Muscle layer of duodenum (tissue), 2 donors: ENCODE data around the gene CTU1.

Experiments
- H3K27ac ChIP-seq: one replicate; pipeline ENCODE4 v1.7.0; 2013; ENCODE audit warnings: mild to moderate bottlenecking, low read length
- H3K27me3 ChIP-seq: one replicate; pipeline ENCODE4 v1.7.0; 2013; ENCODE audit warnings: low read depth, mild to moderate bottlenecking, control low read depth, low read length
- H3K36me3 ChIP-seq, 2 donors: one replicate each; pipeline ENCODE4 v1.7.0; 2013; ENCODE audit warnings: low read length in 2 of 2, control low read depth in 1 of 2, mild to moderate bottlenecking in 1 of 2; ENCODE audit not compliant: insufficient read depth in 2 of 2, control insufficient read depth in 1 of 2
- H3K4me1 ChIP-seq, 2 donors: one replicate each; pipeline ENCODE4 v1.7.0; 2013; ENCODE audit warnings: low read length in 2 of 2, mild to moderate bottlenecking in 2 of 2, control low read depth in 1 of 2, moderate library complexity in 1 of 2; ENCODE audit not compliant: insufficient read depth in 2 of 2, control insufficient read depth in 1 of 2
- H3K4me3 ChIP-seq, 2 donors: one replicate each; pipeline ENCODE4 v1.7.0; 2013; ENCODE audit warnings: low read length in 2 of 2, low read depth in 1 of 2, mild to moderate bottlenecking in 1 of 2
- H3K9me3 ChIP-seq, 2 donors: one replicate each; pipeline ENCODE4 v1.7.0; 2013; ENCODE audit warnings: low read length in 2 of 2, control low read depth in 1 of 2, mild to moderate bottlenecking in 1 of 2; ENCODE audit not compliant: control insufficient read depth in 1 of 2
- donor health status: healthy.

The CTU1 gene

GRCh38 chr19:51091895-51092873, 16.0 kb downstream of the CTU1 start:
- Histone ChIP-seq H3K9me3 (no peaks in the 10 kb centered on the region), H3K27me3 (no peaks in the 10 kb centered on the region), H3K27ac (no peak overlapping the region), H3K36me3 (no peaks in the 10 kb centered on the region), H3K4me1 (no peaks in the 10 kb centered on the region), H3K4me3 (no peak overlapping the region)

- Histone ChIP-seq H3K27ac (no peak overlapping the region), H3K36me3 (no peaks in the 10 kb centered on the region), H3K9me3 (no peaks in the 10 kb centered on the region), H3K27me3 (no peaks in the 10 kb centered on the region), H3K4me1 (no peaks in the 10 kb centered on the region), H3K4me3 (no peak overlapping the region)
Measured at GRCh38 chr19:51091126-51091525, 17.1 kb downstream of the CTU1 start.

GRCh38 chr19:51090471-51090870, 17.7 kb downstream of the CTU1 start:
- no peak overlapping the region for H3K27ac ChIP-seq
- H3K36me3 ChIP-seq, result no peaks in the 10 kb centered on the region
- H3K9me3 ChIP-seq, result no peaks in the 10 kb centered on the region
- H3K4me1 ChIP-seq, result no peaks in the 10 kb centered on the region
- H3K4me3 ChIP-seq, result no peak overlapping the region
- no peaks in the 10 kb centered on the region for H3K27me3 ChIP-seq

DNA sequence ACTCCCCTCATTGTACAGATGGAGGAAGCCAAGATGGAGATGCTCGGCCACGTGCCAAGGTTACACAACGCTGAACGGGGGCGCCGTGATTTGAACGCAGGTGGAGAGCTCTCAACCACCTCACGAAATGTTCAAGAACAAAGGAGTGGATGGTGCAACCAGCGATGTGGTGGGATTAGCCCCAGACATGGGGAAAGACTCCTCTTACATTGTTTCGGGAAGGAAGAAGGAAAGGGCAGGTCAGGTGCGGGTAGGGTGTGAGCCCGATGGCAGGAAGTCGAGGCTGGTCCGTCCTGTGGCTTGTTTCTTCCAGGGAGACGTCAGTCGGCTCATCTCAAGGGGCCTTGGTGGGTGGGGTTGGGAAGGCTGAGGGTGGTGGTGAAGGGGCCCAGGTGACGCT, 18.4 kb downstream of the CTU1 start:
- H3K27ac ChIP-seq, result no peak overlapping the region
- no peak overlapping the region for H3K4me3 ChIP-seq
- no peaks in the 10 kb centered on the region for H3K27me3 ChIP-seq
- no peaks in the 10 kb centered on the region for H3K9me3 ChIP-seq
- no peaks in the 10 kb centered on the region for H3K36me3 ChIP-seq
- no peaks in the 10 kb centered on the region for H3K4me1 ChIP-seq

DNA sequence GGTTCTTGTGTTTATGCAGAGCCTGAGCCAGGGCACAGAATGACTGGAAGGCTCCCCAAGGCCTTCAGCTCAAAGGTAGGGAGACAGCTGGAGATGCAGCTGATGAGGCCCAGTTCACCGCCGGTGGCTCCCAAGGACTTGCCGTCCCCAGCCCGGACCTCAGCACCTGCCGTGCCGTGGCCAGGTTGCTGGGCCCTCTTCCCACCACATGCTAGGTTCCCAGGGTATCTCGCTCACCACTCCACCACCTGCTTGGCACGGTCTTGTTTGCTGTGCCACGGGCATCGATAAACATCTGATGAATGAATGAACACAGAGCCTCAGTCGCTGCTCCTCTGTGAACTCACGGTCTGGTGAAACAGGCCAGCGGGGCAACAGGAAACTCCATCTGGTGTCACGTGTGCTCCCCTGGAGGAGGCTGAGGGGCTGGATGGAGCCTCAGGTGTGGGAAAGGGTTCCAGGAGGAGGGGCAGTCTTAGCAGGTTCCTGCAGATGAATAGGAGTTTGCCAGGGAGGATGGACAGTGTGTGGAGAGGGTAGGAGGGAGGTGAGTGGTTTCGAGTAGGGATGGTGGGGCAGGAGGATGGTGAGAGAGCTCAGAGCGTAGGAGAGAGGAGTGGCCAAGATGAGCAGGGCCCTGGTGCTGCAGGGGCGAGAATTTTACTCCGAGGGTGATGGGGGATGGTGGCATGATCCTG, 21.9 kb downstream of the CTU1 start:
- Histone ChIP-seq H3K4me1 (no peaks in the 10 kb centered on the region), H3K27me3 (no peaks in the 10 kb centered on the region), H3K4me3 (no peak overlapping the region), H3K36me3 (no peaks in the 10 kb centered on the region), H3K27ac (no peak overlapping the region), H3K9me3 (no peaks in the 10 kb centered on the region)

- Histone ChIP-seq H3K36me3 (no peaks in the 10 kb centered on the region), H3K27ac (no peak overlapping the region), H3K4me1 (no peaks in the 10 kb centered on the region), H3K4me3 (no peak overlapping the region), H3K9me3 (no peaks in the 10 kb centered on the region), H3K27me3 (no peaks in the 10 kb centered on the region)
Measured at GRCh38 chr19:51084505-51084904, 23.7 kb downstream of the CTU1 start.

GRCh38 chr19:51083783-51084182, 24.4 kb downstream of the CTU1 start:
- Histone ChIP-seq H3K4me1 (no peaks in the 10 kb centered on the region), H3K4me3 (no peak overlapping the region), H3K27me3 (no peaks in the 10 kb centered on the region), H3K36me3 (no peaks in the 10 kb centered on the region), H3K9me3 (no peaks in the 10 kb centered on the region), H3K27ac (no peak overlapping the region)

DNA sequence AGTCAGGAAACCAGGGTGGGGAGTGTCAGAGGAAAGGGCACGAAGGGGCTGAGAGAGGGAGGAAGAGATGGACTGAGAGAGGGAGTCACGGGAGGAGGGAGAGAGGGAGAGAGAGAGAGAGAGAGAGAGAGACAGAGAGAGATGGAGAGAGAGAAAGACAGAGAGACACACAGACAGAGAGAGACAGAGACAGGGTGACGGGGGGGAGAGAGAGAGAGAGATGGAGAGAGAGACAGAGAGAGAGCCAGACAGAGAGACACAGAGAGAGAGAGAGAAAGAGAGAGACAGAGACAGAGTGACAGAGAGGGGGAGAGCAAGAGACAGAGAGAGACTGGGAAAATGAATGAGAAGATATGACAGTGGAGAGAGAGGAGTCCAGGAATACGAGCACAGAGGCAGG, 25.0 kb downstream of the CTU1 start:
- no peaks in the 10 kb centered on the region for H3K4me1 ChIP-seq
- no peak overlapping the region for H3K27ac ChIP-seq
- H3K9me3 ChIP-seq, result no peaks in the 10 kb centered on the region
- no peaks in the 10 kb centered on the region for H3K36me3 ChIP-seq
- H3K27me3 ChIP-seq, result no peaks in the 10 kb centered on the region
- H3K4me3 ChIP-seq, result no peak overlapping the region

GRCh38 chr19:51082611-51083010, 25.6 kb downstream of the CTU1 start, which contains the start of gene KLK14:
Gene KLK14 (minus strand): TSS chr19:51082887. CDS start chr19:51082614, 273 bp downstream.
- Histone ChIP-seq H3K27me3 (no peaks in the 10 kb centered on the region), H3K4me3 (no peak within 1 kb of the TSS), H3K27ac (no peak within 1 kb of the TSS), H3K36me3 (no peaks in the 10 kb centered on the region), H3K9me3 (no peaks in the 10 kb centered on the region), H3K4me1 (no peaks in the 10 kb centered on the region)

DNA sequence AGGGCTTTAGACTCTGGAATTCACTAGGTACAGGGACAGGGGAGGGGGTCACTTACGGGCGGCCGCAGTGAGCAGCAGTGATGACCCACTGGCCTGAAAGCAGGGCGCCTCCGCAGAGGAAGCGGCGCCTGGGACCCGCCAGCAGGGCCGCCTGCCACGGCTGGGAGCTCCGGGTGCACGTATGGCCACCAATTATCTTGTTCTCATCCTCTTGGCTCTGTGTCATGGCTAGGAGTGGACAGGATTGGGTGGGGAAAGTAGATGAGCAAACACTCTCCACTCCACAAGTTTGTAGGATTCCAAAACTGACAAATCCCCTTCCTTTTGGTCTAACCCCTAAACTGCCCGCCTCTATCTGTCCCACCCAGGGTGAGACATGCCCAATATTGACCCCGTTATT, 26.7 kb downstream of the CTU1 start:
- Histone ChIP-seq H3K9me3 (no peaks in the 10 kb centered on the region), H3K27me3 (no peaks in the 10 kb centered on the region), H3K4me3 (no peak overlapping the region), H3K4me1 (no peaks in the 10 kb centered on the region), H3K27ac (no peak overlapping the region), H3K36me3 (no peaks in the 10 kb centered on the region)

GRCh38 chr19:51079481-51080110, 28.6 kb downstream of the CTU1 start:
- no peak overlapping the region for H3K27ac ChIP-seq
- no peaks in the 10 kb centered on the region for H3K27me3 ChIP-seq
- H3K4me3 ChIP-seq, result no peak overlapping the region
- no peaks in the 10 kb centered on the region for H3K9me3 ChIP-seq
- H3K4me1 ChIP-seq, result no peaks in the 10 kb centered on the region
- no peaks in the 10 kb centered on the region for H3K36me3 ChIP-seq
